DMS153 treated with DMSO at 0.1 percent for 48 hours (cell line): ENCODE data around the gene MCFD2.
A peak's percentile ranks its signal among the peaks of the same experiment; 100 is the strongest.
"Not testable (repeated sequence)": the region's sequence is repeated elsewhere in the genome, so short reads cannot be mapped to it uniquely, and the experiment has no call there.

ENCODE experiments used
- DNase-seq: peaks from one replicate; lab custom pipeline; 2025; ENCODE audit not compliant: unreplicated experiment; lab: John Stamatoyannopoulos, UW

Gene MCFD2

DNA sequence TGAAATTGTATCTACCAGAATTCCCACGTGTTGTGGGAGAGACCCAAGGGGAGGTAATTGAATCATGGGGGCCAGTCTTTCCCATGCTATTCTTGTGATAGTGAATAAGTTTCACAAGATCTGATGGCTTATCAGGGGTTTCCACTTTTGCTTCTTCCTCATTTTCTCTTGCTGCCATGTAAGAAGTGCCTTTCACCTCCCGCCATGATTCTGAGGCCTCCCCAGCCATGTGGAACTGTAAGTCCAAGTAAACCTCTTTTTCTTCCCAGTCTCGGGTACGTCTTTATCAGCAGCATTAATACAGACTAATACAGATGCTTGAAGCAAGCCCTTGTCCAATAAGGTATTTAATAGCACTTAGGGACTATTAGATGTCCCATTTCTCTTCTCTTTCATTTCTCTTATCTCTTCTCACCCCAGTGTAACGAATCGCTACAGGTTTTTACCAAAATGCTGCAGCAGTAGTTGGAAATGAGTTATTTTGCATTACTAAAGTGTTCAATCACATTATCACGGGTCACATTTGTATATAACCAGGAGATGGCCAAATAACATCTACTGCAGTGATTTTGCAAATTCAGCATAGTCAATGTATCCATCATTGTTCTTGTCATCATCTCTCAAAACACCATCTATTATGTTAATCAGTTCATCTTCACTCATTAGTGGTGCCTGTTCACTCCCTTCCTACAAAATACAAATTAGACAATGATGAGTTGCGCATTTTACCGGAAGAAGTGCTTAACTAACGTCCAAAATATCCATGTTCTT lies 10.5 kb downstream of the MCFD2 start:
- not testable (repeated sequence) for DNase-seq

DNA sequence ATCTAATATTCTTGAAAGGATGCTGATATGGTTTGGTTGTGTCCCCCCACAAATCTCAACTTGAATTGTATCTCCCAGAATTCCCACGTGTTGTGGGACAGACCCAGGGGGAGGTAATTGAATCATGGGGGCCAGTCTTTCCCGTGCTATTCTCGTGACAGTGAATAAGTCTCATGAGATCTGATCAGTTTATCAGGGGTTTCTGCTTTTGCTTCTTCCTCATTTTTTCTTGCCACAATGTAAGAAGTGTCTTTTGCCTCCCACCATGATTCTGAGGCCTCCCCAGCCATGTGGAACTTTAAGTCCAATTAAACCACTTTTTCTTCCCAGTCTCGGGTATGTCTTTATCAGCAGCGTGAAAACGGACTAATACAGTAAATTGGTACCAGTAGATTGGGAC lies 12.6 kb downstream of the MCFD2 start:
- not testable (repeated sequence) for DNase-seq

DNA sequence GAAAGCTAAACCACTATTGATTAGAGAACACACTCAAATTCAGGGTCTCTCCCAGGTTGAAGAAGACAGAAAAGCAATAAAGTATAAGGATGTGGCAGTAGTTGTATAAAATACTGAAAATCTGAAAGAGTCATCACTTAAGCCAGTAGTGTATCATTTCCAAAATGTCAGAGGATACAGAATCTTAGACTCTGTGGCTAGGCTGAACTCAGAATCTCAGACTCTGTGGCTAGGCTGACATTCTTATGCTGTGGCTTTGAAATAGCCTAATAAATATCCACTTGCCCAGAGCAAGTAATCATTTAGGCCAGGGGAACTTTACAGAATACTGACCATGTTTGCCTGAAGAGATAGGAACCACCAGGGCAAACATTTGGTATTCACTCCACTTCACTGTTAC lies 13.1 kb downstream of the MCFD2 start:
- DNase-seq = no peak

DNA sequence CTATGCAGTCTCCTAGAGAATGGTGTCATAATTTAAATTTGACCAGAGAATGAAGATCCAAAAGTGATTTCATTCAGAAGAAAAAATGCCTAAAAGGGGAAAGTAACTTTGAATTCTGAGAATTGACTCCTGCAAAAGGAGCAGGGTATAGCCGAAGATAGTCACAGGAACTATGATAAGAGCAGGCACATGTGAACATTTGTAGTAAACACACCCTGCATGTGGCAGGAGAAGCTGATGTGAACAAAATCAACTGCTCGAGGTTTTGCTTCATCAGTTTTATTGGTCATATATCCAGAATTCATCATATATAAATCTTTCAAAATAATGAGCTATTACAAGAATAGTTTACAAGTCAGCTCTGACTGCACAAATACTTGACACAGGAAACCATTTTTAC lies 14.0 kb downstream of the MCFD2 start:
- no peak for DNase-seq

DNA sequence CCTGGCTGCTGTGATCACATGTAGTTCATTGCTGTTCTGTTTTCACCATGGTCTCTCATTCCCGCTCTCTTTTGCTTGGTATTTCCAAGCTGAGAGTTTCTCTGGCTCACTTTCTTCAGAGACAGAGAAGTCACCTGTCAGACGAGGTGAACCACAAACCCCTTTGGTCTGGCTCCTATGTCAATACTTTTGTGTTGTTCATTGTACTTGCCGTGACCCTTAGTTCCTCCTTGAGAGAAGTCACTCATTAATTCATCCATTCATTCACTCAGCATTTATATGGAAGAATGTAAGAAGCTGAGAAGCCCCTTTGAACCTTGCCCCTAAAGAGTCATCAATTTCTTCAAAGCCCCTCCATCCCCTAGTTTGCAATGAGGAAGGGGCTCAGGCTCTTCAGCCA lies 15.2 kb downstream of the MCFD2 start:
- no peak for DNase-seq

DNA sequence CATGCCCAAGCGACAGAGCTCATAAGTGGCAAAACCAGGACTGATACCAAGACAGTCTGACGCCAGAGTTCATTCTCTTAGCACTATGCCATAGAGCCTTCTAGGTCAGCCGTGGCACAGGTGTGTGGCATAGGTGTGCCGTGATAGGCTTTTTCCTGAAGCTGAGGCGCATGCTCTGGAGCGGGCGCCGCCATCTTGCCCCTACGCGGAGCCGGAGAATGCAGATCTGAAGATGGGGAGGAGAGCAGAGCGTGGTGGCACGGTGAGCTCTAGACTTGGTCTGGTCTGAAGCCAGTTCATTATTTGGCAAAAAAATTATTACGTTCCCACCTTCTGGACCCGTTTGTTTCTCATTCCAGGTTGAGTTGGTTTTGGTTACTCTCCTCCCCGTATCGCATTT lies 16.6 kb downstream of the MCFD2 start:
- DNase-seq = no peak

DNA sequence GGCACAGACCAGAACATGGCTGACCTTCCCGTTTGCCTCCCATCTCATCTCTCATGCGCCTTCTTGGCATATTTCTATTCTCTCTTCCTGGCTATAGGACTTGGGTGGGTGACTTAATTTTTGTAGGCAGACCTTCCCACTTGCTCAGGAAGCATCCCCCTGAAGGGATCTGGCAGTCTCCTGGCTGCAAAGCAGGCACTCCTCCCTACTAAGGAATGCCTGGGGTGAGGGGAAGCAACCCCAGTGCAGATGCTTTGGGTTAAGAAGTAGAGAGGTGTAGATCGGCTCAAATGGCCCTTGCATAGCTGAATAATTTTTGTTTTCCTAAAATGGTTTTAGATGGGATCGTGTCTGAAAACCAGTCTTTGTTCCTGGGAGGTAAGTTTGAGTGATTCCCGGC lies 17.6 kb downstream of the MCFD2 start:
- no peak for DNase-seq

DNA sequence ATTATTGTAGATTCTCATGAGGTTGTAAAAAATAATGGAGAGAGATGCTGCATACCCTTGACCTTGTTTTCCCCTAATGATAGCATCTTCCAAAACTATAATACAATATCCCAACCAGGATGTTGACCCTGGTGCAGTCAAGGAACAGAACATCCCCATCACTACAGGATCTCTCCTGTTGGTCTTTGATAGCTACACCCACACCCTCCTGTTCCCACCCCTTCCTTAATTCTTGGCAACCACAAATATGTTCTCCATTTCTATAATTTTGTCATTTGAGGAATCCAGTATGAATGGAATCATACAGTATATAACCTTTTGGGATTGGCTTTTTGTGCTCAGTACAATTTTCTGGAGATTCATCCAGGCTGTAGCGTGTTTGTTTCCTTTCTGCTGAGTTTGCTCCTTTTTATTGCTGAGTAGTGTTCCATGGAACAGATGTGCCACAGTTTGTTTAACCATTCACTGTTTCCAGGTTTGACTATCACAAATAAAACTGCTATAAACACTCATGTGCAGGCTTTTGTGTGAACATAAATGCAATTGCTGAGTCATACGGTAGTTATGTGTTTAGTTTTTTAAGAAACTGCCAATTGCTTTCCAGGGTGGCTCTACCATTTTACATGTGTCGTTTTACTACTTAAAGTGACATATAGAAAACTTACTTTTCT lies 22.2 kb downstream of the MCFD2 start:
- no peak for DNase-seq

DNA sequence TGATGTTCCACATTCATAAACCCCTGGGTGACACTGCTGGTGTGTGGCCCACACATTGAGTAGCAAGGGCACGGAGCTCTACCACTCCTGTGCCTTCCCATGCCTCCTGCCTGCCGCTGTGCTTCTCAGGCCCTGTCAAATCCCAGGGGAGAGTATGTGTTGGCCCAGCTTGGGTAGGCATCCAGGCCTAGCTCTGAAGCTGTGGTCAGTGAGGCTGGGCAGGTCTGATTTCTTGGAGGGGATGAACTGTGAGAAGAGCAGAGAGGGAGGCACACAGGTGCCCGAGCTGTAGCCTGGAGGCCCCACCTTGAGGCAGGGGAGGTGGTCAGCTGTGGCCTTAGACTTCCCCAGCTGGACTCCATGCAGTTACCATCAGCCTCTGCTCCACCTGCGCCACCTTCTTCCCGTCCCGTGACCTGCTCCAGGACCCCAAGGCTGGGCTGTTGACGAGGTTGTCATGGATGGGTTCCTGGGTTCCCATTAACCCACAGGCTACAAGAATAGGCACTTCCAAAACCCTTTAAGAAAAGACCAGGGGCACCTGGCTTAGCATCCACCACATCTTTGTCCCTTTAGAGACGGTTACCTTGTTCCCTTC lies 23.6 kb downstream of the MCFD2 start:
- DNase-seq = no peak

DNA sequence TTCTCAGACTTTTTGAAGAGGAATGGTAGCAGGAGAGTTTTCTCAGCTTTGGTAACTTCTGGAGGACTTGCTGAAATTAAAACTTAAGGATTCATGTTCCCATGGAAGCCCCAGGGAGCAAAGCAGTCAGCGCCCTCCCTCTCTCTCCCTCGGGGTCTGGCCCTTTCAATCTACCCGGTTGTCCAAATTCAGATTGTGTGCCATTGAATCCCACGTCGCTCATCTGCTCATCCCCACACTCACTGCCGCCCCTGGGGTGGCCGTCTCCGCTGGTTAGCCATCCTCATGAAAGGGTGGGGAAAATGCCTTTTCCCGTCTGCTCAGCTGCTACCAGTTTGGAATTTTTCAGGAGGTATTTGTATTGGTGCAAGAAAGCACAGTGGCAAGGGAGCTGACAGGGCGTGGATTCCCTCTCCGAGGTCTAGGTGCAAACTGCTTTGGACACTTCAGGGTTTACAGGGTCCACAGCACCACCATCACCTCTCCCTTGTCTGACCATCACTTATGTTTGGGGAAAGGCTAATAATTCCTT lies 27.1 kb downstream of the MCFD2 start:
- DNase-seq = no peak

DNA sequence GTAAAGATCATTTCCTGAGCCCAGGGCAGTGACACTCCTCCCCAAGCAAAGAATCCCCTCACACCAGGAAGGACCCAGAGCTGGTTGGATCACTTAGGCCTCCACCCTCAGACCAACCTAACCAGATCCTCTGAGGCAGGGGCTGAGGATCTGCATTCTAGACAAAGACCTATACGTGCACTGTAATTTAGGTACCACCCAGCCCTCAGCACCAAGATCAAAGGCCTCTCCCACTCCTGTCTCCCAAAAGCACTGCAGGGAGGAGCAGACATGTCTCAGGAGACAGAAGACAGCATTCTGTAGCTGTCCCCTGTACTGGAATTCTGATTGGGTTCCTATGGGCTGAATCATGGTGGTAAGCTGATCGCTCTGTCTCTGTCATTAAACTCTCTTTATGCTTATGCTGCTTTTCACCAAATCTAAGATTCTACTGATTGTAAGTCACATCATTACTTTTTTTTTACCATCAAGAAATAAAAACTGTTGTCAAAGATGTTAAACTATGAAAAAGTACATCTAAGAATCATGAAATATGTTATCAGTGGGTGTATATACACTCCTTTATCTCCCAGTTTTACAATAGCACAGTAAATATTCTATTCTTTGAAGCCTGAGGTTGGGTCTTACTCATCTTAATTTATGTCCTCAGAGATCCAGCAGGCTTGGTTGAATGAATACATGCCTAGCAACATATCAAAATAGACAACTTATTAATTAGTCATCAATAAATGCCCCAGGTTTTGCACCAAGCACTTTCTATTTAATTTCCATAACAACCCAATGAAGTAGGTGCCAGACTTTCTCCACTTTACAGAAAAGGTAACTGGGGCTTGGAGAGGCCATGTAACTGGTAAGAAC lies 28.3 kb downstream of the MCFD2 start:
- no peak for DNase-seq

DNA sequence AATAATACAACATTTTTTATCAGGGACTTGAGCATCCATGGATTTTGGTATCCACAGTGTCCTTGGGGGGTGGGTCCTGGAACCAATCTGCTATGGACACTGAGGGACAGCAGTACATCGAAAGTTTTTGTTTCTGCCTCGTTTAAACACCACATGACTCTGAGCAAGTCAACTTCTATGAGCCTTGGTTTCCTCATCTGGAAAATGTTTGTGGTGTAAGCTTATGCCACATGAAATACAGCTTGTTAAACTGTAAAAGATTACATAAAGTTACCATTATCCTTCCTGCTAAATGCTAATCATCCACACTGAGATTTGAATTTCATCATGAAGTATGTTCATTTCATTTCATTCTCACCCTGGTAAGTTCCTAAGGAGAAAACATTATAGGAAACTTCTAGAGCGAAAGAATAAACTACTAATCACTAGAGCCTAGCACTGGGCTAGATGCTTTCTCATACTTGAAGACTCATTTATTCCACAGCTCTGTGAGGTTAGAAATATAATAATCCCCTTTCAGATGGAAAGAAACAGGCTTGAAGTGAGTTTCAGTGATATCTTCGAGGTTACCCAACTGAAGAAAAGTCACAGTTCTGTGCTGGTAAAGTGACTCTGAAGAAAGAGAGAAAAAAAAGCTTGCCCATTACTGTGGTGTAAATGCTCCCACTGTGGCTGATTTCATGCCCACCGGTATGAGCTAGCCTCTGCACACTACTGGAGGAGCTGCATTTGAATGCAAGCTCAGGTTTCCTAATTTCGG lies 29.2 kb downstream of the MCFD2 start:
- no peak for DNase-seq

DNA sequence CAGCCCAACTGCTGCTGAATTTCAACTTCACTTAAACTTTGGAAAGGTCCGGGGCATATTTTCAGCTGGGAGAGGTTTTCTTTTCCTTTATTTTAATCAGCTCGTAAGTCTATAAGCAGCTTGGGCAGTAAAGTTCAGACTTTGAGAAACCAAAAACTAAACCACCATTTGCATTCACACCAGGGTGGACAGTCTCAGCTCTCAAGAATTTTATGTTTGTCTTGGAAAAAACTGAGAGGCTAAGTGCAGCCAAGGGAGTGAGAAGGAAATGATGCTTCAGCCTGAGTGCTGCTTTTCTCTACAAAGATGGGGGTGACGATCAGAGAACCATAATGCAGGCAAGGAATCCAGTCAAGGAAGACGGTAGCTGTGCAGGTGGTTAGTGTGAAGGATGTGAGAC lies 30.2 kb downstream of the MCFD2 start:
- no peak for DNase-seq

DNA sequence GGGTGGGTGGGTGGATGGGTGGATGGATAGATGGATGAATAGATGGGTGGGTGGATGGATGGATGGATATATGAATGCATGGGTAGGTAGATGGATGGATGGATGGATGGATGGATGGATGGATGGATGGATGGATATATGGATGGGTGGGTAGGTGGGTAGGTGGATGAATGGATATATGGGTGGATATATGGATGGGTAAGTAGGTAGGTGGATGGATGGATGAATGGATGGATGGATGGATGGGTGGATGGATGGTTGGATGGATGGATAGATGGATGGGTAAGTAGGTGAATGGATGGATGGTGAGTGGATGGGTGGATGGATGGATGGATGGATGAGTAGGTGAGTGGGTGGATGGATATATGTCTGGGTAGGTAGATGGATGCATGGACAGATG lies 36.1 kb downstream of the MCFD2 start:
- DNase-seq = no peak

DNA sequence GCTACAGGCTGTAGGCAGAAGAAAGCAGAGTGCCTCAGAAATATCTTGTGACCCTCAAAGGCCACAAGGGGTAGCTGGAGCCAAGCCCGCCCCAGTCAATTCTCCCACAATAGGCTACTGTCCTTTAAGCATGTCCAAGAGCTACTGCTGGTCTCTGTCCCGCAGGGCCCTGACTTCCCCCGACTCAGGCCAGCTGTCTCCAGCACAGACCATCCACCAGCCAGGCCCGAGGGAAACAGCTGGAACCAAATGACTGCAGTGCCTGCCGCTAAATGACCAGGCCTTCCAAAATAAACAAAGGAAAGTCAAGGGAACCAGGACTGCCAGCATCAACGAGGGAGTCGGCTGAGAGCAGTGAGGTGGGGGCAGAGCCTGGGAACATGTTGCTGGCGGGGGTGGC lies 36.7 kb downstream of the MCFD2 start:
- DNase-seq = no peak

DNA sequence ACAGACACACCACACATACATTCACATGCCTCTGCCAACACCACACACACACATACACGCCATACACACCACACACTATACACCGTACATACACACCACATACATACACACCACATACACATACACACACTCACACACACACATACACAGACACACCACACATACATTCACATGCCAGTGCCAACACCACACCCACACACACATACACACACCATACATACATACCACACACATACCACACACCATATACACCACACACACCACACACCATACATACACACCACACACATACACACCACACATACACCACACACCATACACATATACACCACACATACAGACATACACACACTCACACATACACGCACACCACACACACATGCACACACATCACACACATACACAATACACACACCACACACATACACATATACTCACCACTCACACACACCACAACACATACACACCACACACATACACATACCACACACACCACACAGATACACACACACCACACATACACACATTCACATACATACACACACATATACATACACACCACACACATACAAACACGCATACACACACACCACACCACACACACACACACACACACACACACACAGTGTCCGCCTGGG lies 37.2 kb downstream of the MCFD2 start:
- no peak for DNase-seq

DNA sequence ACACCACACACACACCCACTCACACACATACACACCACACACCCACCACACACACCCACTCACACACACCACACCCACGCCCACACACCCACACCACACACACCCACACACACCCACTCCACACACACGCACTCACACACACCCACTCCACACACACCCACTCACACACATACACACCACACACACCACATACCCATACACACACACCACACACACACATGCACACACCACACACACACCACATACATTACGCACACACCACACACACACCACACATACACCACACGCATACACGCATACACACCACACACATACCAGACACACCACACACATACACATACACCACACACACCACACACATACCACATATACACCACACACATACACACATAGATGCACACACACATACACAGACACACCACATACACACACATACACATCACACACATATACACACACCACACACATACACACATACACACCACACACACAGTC lies 37.9 kb downstream of the MCFD2 start:
- no peak for DNase-seq

DNA sequence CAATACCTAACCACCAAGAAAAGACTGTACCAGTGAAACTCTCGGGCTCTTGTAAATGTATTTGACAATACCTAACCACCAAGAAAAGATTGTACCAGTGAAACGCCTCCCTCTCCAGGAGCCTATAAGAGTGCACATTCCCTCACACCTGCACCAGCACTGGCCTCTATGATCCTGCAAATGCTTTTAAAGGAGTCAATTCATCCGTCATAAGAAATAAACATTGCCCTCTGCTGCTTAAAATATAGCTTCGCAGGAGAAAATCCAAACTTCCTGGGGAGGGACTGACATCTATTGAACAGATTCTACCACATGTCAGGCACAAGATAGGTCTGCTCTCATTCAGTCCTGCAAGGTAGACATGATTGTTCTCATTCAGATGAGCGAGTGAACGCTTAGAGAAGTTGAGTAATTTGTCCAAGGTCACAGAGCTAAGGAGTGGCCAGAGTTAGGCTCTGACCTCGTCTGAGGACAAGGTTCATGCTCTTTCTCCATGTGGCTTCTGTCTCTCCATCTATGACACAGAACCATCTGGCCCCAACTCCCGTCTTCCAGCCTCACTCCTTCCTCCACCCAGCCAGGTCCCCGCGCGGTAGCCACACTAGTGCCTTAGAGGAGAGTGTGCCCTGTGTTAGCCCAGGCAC lies 38.7 kb downstream of the MCFD2 start:
- DNase-seq = peak; percentile 32

DNA sequence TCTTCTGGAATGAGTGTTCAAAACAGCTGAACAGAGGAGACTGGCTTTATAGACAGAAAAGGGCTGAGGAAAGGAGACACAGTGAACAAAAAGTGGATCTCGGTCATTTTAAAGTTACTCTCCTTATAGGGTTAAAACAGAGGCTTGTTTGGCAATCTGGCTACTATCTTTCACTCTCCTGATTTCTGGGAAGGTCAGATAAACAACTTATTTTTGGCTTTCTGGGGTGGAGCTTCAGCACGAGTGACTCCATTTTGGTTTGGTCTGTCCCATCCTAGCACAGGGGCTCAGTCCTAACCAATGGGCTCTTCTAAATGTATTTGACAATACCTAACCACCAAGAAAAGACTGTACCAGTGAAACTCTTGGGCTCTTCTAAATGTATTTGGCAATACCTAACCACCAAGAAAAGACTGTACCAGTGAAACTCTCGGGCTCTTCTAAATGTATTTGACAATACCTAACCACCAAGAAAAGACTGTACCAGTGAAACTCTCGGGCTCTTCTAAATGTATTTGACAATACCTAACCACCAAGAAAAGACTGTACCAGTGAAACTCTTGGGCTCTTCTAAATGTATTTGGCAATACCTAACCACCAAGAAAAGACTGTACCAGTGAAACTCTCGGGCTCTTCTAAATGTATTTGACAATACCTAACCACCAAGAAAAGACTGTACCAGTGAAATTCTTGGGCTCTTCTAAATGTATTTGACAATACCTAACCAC lies 39.5 kb downstream of the MCFD2 start:
- DNase-seq = not testable (repeated sequence)
